Coronary artery (tissue), 2 donors: ENCODE measurements around the gene PCDH9.

Experiments
- DNase-seq: peaks from one replicate; pipeline ENCODE4 v3.0.0-alpha.2; 2017; ENCODE audit warnings: low spot score
- H3K27ac ChIP-seq, 2 donors: fragments of 200-600 bp; sonication (generic); one replicate each; pipeline ENCODE4 v1.5.1; 2016 to 2019
- H3K4me3 ChIP-seq: fragments of 200-600 bp; sonication (generic); 2 replicates; pipeline ENCODE4 v1.5.1; 2016; ENCODE audit warnings: mild to moderate bottlenecking, moderate library complexity
- TF ChIP-seq, protein P1 (sequence below): fragments of 200-600 bp; sonication (generic); IDR thresholded peaks from one replicate; pipeline ENCODE4 v1.5.1; 2019; ENCODE audit warnings: antibody characterized with exemption

PCDH9 gene

DNA sequence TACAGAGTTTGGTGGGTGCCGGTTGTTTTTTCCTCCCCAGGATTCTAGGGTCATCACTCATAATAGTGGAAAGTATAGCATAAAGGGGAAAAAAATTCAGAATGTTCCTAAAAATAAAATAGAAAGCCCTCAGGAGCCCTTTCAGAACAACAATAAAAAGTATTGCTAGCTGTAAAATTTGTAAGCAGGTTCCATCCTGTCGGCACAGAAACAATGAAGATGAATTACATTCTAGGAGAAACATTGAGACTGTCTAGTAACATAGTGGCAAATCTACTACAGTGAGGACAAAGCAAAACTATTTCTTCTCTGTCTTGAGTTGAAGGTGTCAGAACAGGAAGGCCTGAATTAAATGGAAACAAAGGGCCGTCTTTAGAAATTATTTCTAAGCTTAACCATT is 870.7 kb downstream of the PCDH9 start:
- Histone ChIP-seq H3K4me3 (no peak overlapping the region), H3K27ac (no peak overlapping the region)
- DNase-seq = no peak
- TF ChIP-seq, protein P1, sequence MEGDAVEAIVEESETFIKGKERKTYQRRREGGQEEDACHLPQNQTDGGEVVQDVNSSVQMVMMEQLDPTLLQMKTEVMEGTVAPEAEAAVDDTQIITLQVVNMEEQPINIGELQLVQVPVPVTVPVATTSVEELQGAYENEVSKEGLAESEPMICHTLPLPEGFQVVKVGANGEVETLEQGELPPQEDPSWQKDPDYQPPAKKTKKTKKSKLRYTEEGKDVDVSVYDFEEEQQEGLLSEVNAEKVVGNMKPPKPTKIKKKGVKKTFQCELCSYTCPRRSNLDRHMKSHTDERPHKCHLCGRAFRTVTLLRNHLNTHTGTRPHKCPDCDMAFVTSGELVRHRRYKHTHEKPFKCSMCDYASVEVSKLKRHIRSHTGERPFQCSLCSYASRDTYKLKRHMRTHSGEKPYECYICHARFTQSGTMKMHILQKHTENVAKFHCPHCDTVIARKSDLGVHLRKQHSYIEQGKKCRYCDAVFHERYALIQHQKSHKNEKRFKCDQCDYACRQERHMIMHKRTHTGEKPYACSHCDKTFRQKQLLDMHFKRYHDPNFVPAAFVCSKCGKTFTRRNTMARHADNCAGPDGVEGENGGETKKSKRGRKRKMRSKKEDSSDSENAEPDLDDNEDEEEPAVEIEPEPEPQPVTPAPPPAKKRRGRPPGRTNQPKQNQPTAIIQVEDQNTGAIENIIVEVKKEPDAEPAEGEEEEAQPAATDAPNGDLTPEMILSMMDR = no peak

DNA sequence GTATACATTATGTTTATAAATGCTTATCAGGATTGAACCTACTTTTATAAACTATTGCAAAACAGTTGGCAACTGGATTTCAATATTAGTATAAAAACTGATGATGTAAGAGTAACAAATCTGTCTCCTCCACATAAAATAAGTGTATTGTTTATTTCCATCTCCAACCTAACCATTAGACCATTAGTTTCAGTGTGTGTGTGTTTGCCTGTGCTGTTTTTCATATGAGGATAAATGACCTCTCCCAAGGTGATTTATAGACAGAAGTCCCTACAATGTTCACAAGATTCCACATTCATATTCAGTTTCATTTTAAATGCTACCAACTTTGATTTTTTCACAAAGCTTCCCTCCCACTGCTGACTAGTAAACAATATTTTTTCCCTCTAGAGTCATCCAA is 871.6 kb downstream of the PCDH9 start:
- Histone ChIP-seq H3K4me3 (no peak overlapping the region), H3K27ac (no peak overlapping the region)
- TF ChIP-seq, protein P1 = no peak
- DNase-seq = no peak

DNA sequence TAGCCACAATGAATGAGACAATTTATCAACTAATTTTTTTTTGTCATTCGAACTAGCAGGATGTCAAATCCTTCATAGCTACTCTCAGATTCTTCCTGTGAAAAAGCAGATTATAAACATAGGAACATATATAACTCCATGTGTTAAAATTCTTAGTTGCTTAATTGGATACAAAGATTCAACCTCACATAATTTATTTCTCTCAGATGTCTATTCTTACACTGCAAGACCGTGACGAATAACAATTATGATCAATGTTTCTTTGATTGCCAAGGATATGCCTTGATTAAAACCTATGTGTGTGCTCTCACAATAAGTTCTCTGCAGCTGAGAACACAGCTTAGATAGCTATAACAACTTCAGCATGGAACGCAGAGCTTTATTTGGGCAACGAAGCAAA is 872.7 kb downstream of the PCDH9 start:
- no peak overlapping the region for H3K27ac ChIP-seq
- H3K4me3 ChIP-seq = no peak overlapping the region
- no peak for DNase-seq
- TF ChIP-seq, protein P1 = no peak

DNA sequence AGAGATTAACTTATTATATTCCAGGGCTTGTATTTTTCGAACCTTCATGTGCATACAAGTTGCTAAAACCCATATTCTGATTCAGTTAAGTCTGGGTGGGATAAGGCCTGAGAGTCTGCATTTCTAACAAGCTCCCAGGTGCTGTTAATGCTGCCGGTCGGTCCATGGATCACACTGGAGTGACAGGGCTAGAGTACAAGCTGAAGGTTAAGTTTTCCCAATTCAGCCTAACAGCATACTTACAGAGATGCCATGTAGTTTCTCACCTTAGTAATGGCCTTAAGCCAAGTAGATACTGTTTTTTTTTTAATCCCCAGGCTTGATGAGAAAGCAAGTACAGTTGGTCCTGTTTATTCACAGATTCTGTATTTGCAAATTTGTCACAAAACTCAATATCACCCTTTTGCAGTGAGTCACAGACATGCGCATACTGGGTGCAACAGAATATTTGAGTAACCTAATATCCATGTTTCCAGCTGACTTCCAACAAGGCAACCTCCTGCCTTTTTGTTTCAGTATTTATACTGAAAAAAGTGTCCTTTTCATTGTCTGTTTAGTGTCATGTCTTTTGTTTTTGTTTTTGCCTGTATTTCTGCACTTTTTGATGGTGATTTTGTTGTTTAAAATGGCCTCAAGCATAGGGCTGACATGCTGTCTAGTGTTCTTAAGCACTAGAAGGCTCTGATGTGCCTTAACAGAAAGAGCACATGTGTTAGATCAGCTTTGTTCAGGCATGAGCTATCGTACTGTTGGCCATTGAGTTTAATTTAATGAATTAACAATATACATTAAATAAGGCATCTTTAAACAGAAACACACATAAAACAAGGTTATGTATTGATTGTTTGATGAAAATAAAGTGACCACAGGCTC is 875.0 kb downstream of the PCDH9 start:
- no peak overlapping the region for H3K4me3 ChIP-seq
- TF ChIP-seq, protein P1 = no peak
- DNase-seq = no peak
- H3K27ac ChIP-seq = no peak overlapping the region

DNA sequence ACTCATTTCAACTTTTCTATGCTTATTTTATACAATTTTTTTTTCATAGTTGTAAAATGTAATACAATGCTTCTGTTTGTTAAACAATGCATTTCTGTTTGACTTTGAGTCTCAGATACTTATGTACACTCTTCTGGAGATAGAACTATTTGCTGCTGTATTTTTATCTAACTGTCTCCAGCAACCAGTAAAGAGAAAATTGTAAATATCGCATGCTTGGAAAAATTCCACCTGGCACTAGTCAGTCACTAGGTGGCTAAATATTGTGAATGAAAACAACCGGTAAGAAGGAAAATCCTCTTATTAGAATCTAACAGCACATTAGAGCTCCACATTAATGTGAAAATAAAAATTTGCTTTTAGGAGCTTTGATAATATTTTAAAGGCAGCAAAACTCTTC is 876.5 kb downstream of the PCDH9 start:
- no peak for DNase-seq
- TF ChIP-seq, protein P1 = no peak
- H3K4me3 ChIP-seq = no peak overlapping the region
- no peak overlapping the region for H3K27ac ChIP-seq

DNA sequence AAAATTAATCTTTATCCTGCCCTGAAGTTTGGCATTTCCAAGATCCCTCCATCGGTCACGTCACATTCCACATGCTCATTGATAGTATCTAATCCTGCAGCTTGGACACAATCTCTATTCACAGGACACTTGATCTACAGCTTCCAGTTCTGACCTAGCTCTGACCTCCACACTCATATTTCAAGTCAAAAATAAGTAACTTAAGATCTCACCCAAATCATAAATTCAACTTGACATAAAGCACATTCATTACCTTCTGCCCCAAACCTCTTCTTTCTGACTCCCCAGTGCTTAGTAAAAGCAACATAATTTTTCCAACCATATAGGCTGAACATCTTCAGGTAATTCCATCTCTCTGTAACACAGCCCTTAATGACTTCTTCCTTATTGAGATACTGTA is 880.2 kb downstream of the PCDH9 start:
- TF ChIP-seq, protein P1 = no peak
- Histone ChIP-seq H3K27ac (no peak overlapping the region), H3K4me3 (no peak overlapping the region)
- no peak for DNase-seq
